Stimulated activated CD8-positive, alpha-beta memory T cell treated with anti-CD3 and anti-CD28 coated beads, Interleukin-15, amount 100 ng/mL, for 24 hours (primary cell): ENCODE results near the gene HCFC2.
"Not testable (repeated sequence)": the region's sequence is repeated elsewhere in the genome, so short reads cannot be mapped to it uniquely, and the experiment has no call there.

Experiments
- DNase-seq: peaks from one replicate; pipeline ENCODE4 v3.0.0-alpha.2; 2020; ENCODE audit warnings: low read depth

Gene HCFC2

GRCh38 chr12:104064031-104064841, at the start of gene HCFC2:
Gene HCFC2 (plus strand): TSS chr12:104064531. CDS start chr12:104064561, 30 bp downstream.
- DNase-seq: peak; percentile 69

GRCh38 chr12:104021862-104022261, 42.5 kb upstream of the HCFC2 start:
- DNase-seq: not testable (repeated sequence)

- no peak for DNase-seq
These were observed 41.5 kb upstream of the HCFC2 start for GRCh38 chr12:104022786-104023185.

GRCh38 chr12:104023710-104024109, 40.6 kb upstream of the HCFC2 start:
- no peak for DNase-seq

- DNase-seq: no peak
These were observed 40.0 kb upstream of the HCFC2 start for GRCh38 chr12:104024348-104024747.

- DNase-seq: no peak
These were observed 38.6 kb upstream of the HCFC2 start for GRCh38 chr12:104025771-104026170.

GRCh38 chr12:104026841-104027599, 37.3 kb upstream of the HCFC2 start:
- DNase-seq: no peak

GRCh38 chr12:104030596-104030995, 33.7 kb upstream of the HCFC2 start:
- not testable (repeated sequence) for DNase-seq

GRCh38 chr12:104036143-104036542, 28.2 kb upstream of the HCFC2 start:
- not testable (repeated sequence) for DNase-seq

GRCh38 chr12:104039769-104040168, 24.6 kb upstream of the HCFC2 start:
- DNase-seq: not testable (repeated sequence)

- DNase-seq: no peak
These were observed 21.8 kb upstream of the HCFC2 start for GRCh38 chr12:104042580-104042979.

GRCh38 chr12:104044158-104044557, 20.2 kb upstream of the HCFC2 start:
- no peak for DNase-seq

- no peak for DNase-seq
These were observed 18.0 kb upstream of the HCFC2 start for GRCh38 chr12:104046306-104046705.

- DNase-seq: no peak
These were observed 16.2 kb upstream of the HCFC2 start for GRCh38 chr12:104048162-104048561.

GRCh38 chr12:104048811-104049210, 15.5 kb upstream of the HCFC2 start:
- no peak for DNase-seq

GRCh38 chr12:104049278-104049902, 14.9 kb upstream of the HCFC2 start:
- DNase-seq: no peak

- DNase-seq: no peak
These were observed 14.4 kb upstream of the HCFC2 start, which contains the start of gene GLT8D2 for GRCh38 chr12:104049903-104050356. Gene GLT8D2 (minus strand): TSS chr12:104050187. CDS start chr12:104019648, 30,539 bp downstream.

- no peak for DNase-seq
These were observed 13.9 kb upstream of the HCFC2 start for GRCh38 chr12:104050436-104050835.

- no peak for DNase-seq
These were observed 9.5 kb upstream of the HCFC2 start for GRCh38 chr12:104054681-104055346.

GRCh38 chr12:104055686-104056388, 8.5 kb upstream of the HCFC2 start:
- DNase-seq: no peak

- DNase-seq: no peak
These were observed 7.8 kb upstream of the HCFC2 start for GRCh38 chr12:104056419-104056972.
